Astrocyte of the hippocampus (primary cell): Measurements from ENCODE around the gene KSR1.

ENCODE experiments used
- DNase-seq: peaks from one replicate; pipeline ENCODE4 v3.0.0; 2011; ENCODE audit warnings: low read depth, low spot score

The KSR1 gene

DNA sequence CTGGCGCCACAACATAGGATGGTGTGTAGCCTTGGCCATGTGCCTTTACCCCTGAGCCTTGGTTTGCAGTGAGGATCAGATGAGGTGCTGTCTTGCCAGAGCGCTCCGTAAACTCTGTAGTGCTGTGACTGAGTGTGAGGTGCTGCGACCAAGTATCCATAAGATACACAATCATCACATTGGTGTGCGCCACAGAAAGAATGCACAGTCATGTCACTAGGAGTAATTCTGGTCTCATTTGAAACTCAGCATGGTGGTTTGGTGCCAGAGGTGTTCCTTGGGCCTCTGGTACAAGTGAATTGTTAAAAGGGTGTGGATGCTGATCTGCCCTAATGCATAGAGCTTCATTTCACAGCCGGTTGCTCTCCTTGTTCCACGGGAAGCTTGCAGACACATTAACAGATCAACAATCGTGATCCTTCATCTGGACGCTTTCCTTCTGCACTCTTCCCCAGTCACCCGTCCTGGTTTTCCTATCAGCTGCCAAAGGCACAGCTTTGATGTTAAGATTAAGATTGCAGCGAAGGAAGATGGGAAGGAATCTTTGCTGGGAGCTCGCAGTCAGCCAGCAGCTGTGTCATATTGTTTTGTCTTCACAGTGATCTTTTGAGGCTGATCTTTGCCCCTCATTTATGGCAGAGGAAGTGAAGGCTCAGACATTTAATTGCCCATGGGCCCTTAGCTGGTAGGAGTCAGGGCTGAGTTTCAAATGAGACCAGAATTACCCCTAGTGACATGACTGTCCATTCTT lies 79.1 kb downstream of the KSR1 start:
- DNase-seq = no peak

DNA sequence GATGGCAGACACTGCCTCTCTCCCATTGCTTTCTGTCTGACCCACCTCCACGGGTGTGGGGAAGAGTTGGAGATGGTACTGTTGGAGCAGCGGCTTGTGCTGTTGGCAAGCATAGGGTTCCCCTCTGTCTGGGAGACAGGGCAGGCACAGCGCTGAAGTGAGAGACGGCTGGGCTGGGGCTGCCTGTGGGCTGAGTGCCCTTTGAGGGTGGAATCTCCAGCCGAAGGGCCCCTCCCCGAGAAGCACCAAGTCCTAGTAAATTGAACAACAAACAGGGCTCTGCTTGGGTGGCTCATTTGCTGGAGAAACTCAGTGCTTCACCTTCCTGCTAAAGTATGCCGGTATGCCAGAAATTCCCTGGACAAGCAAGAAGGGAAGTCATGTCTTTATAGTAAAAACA lies 79.7 kb downstream of the KSR1 start:
- DNase-seq = peak; percentile 48

DNA sequence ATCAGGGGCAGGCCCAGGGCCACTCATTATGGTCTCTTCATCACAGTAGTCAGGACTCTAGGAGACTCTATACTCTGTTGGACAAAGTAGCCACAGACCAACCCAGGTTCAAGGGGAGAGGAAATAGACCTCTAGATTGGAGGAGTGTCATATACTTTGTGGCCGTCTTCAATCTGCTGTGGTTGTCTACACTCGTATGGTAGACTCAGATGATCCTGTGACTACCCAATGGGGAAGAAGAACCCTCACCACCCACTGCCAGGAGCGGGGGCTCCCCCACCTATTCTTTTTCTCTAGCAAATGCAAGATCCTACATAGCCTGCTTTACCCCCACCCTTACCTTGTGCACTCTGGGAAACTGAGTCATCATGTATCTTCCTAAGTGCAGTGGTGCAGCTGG lies 80.5 kb downstream of the KSR1 start:
- no peak for DNase-seq

DNA sequence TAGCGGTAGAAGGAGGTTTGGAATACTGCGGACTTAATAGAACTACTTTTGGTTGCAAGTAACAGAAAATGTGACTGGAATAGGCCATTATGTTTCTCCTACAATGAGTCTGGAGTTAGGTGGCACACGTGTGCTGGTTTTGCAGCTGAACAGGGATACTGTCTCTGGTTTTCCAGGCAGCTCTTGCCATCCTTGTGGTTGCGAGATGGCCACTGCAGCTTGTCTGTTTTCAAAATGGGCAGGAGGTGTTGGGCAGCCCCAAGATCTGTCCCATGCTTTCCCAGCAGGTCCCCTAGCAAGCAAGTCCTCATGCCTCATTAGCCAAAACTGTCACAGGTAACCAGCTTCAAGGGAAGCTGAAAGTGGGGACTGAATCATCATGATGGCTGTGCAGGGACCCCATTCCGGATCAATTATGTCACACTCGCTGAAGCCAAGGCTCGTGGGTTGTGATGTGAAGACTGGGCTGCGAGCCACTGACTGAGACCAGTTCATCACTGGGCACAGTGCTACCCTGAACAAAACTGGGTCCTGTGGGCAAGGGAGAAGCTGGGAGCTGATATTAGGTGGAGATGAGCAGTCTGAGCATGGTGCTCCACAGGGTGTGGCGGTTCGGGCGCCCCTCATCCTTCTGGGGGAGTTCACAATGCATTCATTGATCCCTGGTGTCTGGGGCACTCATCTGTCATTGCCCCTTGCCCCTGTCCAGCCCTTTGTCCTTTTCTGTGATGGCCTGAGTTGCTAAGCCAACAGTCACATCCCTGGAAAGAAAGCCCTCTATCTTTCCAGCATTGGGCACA lies 82.1 kb downstream of the KSR1 start:
- DNase-seq = peak; percentile 68

DNA sequence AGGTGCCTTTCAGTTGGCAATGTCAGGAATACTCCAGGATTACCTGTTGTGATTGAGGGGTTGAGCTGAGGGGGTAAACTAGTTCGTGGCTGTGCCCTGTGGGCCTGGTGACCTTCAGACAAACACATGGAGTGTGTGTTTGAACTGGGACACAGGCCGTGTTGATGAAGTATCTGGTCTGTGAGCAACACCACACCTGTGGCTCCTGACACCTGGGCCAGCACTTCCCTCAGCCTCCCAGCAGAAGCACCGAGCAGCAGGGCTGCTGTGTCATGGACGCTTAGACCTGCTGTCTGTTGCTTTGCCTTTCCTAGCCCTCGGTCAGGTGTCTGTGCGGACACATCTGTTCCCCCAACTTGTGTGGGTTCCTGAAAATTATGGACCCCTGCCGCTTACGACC lies 82.9 kb downstream of the KSR1 start:
- DNase-seq = no peak

DNA sequence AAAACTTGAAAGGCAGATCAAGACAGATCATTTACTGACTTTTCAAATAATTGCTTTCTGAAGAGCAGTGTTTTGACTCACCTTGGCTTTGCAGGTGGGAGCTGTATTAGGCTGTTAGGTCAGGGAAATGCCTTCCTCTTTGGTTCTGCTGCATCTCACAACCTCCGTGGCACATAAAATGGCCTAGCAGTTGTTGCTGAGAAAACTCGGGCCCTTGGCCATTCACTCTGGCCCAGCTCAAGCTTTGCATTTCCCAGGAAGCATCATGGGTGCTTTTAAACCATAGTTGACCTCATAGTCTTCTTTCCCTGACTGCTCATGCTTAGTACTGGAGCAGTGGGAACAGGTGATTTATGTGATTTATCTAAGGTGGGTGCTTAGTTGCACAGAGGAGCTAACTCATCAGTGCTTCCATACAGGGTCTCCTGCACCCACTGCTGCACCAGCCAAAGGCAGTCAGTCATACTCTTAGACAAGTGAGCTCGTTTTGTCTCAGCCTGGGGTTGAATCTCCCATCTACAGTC lies 83.6 kb downstream of the KSR1 start:
- DNase-seq = no peak

DNA sequence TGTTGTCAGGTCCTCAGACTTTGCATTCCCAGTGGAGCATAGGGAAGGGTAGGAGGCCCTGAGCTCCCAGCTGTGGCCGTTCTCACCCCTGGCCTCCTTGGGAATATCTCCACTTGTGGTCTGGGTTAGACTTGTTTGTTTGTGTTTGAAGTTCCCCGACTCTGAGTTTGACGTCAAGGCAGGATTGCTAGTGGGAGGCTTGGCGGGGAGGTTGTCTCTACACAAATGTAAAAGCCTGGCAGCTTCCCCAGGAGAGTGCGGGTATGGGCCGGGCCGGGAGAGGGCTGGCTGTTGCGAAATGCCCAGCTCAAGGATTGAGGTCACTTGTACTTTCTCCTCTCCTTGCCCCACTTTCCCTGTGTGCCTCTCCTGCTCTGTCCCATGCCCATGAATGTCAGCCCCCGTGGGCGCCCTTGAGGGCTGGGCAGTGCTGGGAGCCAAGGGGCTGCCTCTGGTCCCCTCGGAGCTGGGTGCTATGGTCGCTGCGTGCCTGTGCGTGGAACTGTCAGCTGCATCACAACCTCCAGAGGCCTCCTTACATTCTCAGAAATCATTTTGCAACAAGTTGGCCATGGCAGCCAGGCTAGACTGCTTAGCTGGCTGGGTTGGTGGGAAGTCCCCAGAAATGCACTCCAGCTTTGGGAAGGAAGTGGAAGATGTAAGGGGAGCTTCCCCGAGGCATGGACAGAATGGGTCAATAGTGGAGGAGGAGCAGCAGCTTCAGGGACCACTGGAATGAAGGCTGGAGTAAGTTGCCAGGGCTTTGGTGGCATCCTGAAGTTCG lies 84.3 kb downstream of the KSR1 start:
- peak; percentile 97 for DNase-seq

DNA sequence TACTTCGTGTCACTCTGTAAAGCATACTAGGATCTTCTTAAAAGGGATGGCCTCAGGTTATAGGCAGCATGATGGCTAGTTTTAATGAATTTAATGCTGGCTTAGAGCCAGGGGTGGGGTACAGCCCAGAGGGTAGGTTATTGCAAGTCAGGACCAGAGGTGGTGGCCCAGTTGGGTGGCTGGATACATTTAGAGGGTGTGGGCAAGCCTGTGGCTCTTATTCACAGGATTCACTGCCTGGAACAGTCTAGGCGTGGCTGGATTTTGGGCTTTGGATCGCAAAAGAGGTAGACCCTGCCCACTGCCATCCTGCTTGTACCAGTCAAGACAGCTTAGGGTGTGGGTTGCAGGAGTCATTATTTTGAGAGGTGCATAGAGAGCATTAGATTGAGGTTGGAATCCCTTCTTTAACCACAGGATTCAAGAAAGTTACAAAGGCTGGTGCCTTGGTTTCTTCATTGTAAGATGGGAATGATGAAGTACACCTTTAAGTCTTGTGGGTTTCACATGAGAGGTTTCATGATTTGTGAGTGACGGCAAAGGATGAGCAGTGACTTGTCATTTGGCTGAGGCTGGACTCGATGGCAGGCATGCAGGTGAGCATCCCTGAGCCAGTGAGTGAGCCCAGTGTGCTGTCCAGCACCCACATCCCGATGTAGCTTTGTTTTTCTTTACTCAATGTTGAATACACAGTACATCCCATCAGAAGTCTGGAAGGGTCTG lies 85.2 kb downstream of the KSR1 start:
- DNase-seq = no peak

DNA sequence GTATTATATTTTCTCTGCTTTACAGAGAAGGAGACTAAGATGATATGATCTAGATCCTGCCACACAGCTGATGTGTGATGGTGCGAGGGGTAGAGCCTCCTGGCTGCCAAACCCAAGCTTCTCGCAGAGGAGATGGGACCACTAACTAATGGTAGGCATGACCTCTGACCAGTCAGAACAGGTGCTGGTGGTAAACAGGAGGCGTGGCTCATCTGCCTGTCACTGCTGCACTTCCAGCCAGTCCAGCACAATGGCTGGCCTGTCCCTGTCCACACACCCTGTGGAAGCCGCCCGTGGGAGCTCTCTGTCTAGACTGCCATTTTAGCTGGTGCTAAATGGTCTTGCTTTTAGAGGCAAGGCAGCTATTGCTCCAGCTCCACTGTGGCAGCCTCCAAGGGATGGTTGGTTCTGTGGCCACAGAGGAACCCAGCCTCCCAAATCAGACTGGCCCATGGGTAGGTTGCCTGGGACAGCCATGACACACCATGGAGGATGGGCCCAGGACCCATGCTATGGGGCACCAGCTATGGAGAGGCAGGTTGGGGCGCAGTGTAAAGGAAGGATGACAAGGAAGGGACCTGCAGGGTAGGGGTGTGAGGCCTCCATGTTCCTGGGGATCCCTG lies 86.7 kb downstream of the KSR1 start:
- DNase-seq = no peak

DNA sequence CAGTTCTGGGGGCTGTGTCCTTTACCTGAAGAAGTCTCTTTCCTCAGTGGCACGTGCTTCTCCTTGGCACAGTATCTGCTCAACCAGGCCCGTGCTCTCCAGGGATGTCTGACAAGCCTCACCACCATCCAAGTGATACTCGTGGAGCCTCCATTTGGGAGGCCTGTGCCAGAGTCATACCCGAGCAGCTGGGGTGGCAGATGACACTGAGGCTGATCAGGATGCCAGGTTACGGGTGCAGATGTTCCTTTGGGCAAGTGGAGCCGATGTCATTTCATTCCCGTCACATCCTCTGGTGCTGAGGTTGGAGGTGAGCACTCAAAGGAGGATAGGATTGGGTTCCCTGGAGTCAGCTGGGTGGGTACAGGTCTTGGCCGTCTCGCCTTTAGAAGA lies 87.2 kb downstream of the KSR1 start:
- no peak for DNase-seq

DNA sequence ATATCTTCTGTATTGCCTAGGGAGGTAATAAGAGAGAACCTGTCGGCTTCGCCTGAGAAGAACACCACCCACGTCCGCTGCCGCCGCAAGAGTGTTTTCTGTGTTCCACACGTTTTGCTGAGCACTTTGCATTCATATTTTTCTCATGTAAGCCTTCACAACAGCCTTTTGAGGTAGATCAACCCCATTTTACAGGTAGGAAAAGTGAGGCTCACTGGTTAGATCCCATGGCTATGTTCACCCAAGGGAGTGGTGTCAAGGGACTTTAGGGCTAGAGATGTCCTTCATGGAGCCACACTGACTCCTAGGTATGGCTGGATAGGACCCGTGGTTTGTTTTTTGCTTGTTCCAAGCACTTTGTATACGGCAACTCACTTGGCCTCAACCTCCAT lies 87.7 kb downstream of the KSR1 start:
- no peak for DNase-seq

DNA sequence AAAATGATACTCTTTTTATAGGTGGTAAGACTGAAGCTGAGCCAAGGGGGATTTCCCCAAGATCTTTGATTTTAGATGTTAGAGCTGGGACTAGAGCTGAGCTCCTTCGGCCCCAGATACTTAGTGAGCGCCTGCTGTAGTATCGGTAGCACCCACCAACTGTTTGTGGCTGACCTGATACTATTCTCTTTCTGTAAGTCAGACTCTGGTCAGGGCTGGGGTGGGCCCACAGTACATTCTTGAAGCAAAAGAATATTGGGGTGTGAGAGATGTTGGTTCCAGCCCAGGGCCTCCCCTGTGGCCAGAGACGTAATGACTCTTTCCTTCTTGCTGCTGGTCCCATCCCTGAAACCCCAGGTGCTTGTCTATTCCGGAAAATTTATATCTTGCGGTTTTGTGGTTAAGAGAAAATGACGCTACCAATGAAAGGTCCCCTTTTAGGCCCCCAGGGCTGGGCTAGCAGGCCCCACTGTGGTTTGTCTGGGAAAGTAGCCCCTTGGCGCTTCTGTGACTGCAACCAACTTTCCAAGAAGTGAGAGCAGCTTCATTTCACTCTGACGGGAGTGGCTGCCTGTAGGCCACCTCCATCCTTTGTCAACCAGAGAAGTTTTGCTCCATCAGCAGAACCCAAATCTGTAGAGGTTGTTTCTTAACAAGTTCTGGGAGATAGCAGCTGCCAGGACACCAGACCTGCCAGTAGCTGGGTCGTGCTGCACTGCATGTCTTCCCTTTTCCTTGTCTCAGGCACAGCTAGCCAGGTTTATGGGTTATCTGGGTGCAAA lies 88.3 kb downstream of the KSR1 start:
- peak; percentile 69 for DNase-seq

DNA sequence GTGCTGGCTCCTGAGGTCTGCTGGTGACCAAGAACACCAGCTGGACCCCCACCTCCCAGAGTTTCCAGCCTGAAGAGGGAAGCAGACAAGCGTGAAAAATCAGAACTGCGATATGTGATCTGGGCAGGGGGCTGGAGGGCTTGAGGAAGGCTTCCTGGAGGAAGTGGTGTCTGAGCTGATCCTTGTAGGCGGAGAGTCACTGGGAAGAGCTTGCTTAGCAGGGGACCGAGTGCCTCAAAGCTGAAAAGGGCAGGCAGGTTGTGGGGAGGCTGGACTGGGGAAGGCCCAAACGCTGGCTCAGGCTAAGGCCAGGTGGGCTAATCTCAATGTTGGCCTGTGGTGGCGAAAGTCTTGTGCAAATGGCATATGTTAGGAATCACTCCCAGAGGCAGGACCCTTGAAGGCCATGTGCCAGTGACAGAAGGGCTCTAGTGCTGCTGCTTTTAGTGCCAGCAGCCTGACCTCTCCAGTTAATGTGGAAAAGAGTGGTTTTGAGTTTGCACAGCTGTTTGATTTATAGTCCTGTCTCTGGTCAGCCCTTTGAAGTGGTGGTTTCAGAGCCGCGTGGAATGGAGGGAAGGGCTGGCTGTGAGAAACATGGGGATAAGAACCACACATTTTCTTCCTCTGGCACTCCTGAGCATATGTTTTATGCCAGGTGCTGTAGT lies 89.4 kb downstream of the KSR1 start:
- DNase-seq = peak; percentile 77

DNA sequence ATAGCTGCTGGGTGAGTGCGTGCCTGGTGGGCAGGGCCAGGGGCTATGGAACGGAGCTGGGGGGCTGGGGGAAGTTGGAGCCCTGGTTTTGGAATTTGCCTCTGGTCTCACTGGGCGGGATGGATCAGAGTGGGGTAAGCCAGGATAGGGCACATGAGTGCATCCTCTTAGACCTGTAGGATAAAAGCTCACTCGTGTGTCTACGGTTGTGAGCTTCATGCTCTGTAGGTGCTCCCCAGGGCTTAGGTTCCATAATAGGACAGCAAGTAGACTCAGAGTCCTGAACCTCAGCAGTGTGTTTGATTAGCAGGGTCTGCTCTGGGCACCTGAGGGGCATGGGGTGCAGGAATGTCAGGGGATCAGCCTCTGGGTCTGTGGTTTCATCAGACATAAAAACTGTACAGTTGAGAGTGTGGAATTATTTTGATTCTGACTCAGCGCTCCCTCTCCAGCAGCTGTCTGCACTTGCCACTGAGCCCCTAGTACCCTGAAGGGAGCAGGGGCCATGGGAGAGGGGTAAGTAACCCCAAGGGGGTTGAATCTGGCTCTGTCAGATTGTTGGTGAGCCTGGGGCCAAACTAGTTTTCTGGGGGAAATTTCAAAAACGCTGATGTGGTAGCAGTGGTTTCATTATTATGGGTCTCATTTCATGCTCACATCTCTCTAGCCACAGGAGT lies 90.5 kb downstream of the KSR1 start:
- DNase-seq = peak; percentile 55

DNA sequence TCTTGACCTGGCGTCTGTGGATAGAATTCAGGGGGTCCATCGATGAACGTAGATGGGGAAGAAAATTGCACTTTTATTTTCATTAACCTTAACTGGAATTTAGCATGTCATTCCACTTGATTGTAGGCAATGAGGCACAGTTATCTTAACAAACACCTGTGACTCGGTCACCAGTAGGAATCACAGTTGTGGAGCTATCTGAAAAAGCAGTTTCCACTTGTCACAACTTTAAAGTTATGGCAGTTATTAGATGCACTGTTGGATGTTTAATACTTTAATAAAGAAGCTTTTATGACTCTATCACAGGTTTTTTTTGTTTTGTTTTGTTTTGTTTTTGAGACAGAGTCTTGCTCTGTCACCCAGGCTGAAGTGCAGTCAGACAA lies 91.0 kb downstream of the KSR1 start:
- no peak for DNase-seq

DNA sequence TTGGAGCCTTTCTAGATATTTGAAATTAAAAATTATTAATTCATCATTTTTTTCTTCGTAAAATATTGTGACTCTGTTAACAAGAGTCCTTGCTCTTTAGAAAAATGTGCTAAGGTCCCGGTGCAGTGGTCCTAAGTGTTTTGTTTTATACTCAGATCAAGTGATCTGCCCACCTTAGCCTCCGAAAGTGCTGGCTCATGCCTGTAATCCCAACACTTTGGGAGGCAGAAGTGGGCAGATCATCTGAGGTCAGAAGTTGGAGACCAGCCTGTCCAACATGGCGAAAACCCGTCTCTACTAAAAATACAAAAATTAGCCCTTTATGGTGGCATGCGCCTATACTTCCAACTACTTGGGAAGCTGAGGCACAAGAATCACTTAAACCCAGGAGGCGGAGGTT lies 92.1 kb downstream of the KSR1 start:
- DNase-seq = no peak

DNA sequence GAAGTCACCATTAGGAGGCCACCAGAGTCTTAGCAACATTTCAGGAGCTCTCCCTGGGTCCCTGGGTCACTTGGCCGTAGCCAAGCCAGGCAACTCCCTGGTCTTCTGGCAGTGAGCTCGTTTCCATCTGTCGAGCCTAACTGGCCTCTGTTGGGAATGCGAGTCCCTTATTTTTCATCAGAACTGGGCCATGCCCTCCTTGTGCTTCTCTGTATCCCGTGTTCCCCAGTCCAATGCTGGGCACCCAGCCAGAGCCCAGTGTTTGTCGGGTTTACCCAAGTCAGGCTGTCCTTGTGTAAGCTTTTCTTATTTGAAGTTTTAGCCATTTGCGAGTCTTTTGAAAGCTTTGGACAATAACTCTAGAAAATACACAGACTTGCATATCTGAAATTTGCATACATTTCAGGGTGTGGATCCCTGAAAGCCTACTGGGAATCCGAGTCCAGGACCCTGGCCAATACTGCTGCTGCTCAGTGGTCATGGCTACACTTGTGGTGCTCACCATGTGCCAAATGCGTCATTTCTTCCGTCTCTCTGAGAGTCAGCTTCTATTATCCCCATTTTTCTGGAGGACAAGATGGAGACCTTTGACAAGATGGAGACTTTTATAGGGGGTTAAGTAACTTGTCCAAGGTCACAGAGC lies 93.1 kb downstream of the KSR1 start:
- no peak for DNase-seq

DNA sequence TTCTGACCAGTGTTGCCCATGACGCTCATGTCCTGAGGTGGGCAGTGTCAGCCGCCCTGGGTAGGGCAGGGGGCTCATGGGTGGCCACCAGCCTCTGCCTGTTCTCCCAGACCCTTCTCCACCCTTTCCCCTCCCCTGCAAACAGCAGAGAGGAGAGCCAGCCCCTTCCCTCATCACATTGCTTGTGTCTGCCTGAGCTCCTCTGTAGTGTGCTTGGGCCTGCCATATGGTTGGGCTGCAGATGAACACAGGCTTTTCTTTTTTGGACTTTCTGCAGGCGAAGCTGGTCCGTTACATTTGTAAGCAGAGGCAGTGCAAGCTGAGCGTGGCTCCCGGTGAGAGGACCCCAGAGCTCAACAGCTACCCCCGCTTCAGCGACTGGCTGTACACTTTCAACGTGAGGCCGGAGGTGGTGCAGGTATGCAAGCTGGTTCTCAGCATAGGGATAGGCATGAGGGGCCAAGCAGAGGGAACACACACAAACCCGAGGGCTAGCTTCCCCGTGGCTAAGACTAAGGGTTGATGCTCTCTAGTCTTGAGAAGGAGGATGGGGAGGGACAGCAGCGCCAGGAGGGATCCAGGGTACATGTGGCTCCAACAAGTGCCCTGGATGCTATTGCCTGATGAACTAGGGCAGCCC lies 94.2 kb downstream of the KSR1 start:
- no peak for DNase-seq
